ENCODE data around the gene CHRNA10.
"Not testable (repeated sequence)": the region's sequence is repeated elsewhere in the genome, so short reads cannot be mapped to it uniquely, and the experiment has no call there.

Gene CHRNA10

DNA sequence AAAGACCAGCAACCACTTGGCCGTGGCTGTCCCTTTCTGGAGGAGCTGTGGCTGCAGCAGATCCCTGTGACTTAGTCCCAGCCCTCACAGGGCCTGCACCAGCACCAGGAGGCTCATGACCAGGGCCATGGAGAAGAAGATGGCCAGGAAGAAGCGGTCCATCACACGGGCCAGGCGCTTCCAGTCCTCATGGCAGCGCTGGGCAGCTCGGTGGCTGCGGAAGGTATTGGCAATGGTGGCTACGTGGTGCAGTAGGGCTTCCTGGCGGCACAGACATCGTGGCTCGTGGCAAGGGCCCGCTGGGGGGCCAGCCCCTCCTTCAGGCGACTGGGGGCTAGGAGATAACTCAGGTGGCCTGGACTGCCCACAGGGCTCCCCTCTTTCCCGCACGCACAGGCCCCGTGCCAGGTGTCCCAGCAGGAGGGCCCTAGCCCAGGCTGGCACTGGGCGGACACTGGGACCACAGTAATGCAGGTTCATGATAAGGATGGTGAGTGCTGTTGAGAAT, 5.1 kb downstream of the CHRNA10 start:
- in situ Hi-C loops (cut with HindIII; ENCODE audit: low sequenced_read_pairs): no loop called here

DNA sequence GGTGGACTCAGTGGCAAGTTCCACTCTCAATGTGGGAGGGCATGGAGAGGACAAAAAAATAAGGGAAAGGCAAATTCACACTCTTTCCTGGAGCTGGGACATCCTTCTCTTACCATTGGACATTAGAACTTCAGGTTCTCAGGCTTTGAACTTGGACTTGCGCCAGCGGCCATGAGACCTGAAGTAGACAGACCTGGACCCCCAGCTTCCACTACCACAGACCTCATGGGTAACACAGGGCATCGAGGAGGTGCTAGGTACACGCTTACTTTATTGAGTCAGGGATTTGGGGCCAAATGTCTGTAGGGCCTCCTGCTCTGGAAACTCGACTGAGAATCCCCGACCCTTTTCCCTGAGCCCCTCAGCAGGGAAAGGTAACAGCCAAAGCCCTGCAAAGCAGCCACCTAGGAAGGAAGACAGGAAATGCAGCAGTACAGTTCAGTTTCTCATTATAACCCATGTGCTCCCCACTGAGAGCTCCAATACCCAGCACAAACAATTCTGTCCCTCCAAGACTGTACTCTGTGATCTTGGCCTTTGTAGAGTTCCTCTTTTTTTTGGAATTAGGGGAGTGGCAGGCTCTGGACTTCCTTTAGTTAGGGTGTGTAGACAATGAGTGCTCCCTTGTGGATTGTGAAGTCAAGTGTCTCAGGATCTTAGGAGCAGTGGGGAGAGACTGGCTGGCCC, 5.7 kb downstream of the CHRNA10 start:
- in situ Hi-C loops (cut with HindIII; ENCODE audit: low sequenced_read_pairs): no loop called here

DNA sequence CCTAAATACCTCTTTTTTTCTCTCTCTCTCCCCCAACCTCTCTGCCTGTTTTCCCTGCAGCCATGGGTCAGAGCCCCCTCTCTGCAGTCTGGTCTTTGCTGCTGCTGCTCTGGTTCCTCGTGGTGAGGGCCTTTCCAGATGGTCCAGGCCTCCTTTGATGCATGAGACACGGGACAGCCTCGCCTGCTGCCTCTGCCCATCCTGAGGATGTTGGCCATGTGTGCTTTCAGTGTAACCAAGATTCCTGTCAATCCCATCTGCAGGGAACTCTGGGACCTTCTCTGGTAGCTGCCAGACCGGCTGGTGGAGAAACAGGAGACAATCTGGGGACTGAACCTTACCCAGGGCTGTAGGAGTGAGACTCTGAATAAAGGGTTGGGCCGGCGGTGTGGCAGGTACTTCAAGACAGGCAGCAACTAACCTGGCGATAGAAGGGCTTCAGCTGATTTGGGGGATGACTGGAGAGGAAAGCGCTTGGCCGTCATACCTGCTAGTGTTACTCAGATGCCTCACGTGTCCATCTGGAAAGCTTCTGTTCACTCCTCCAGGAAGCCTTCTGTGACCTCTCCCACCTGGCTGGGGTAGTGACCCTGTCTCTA, 7.1 kb downstream of the CHRNA10 start:
- in situ Hi-C loops (cut with HindIII; ENCODE audit: low sequenced_read_pairs): no loop called here

DNA sequence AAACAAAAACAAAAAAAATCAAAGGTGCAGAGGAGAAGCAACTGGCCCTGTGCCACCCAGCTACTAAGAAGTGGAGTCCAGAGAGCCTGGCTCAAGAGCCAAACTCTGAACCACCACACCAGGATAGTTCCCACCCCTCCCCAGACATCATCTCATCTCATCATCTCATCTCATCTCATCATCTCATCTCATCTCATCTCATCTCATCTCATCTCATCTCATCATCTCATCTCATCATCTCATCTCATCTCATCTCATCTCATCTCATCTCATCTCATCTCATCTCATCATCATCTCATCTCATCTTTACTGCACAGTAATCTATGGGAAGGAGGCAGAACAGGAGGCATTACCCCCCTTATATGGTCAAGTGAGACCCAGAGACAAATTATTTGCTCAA, 8.3 kb downstream of the CHRNA10 start:
- in situ Hi-C loops (cut with HindIII; ENCODE audit: low sequenced_read_pairs): no loop called here

DNA sequence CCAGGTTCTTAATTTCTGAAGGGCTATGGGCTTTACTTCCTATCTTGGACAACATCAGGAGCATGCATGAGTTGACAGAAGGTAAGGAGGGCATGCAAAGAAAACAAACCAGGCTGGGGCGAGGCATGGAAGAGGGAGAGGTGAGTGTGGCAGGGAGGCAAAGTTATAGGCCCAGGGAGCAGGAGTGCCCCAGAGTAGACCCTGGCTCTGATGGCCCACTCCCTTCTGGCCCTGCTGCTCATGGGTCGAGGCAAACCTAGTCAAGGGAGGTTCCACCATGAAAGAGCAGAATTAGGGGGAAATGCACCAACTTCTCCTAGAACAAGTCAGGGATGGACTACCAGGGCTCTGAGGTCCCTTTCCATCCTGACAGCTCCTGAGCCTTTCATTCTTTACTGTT, 10.2 kb downstream of the CHRNA10 start:
- in situ Hi-C loops (cut with HindIII; ENCODE audit: low sequenced_read_pairs): no loop called here

DNA sequence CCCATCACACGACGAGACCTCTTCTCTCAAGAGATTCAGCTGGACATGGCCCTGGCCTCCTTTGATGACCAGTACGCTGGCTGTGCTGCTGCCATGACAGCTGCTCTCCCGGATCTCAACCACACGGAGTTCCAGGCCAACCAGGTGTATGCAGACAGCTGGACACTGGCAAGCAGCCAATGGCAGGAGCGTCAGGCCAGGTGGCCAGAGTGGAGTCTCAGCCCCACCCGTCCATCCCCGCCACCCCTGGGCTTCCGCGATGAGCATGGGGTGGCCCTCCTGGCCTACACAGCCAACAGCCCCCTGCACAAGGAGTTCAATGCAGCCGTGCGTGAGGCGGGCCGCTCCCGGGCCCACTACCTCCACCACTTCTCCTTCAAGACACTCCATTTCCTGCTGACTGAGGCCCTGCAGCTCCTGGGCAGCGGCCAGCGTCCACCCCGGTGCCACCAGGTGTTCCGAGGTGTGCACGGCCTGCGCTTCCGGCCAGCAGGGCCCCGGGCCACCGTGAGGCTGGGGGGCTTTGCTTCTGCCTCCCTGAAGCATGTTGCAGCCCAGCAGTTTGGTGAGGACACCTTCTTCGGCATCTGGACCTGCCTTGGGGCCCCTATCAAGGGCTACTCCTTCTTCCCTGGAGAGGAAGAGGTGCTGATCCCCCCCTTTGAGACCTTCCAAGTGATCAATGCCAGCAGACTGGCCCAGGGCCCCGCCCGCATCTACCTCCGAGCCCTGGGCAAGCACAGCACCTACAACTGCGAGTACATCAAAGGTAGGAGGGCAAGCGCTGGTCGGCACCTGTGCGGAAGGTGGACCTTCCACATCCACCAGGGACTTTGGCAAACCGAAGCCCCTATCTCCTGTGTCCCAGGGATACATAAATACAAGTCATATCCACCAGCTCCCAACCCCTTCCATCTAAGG, 11.3 kb downstream of the CHRNA10 start:
- in situ Hi-C loops (cut with HindIII; ENCODE audit: low sequenced_read_pairs): no loop called here

DNA sequence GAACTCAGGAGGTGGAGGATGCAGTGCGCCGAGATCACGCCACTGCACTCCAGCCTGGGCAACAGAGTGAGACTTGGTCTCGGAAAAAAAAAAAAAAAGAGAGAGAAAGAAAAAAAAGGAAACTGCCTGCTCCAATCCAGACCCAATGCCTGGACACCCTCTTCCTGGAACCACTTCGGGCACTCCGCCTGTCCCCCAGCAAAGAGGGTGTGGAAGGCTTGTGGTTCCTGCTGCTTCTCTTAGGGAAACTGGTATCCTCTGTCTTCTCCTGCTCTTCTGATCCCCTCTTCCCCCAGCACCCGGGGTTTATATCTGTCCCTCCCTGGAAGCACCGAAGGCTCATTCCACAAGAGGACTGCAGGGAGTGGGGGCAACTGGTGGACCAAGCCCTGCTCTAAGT, 12.9 kb downstream of the CHRNA10 start:
- in situ Hi-C loops (cut with HindIII; ENCODE audit: low sequenced_read_pairs): no loop called here

DNA sequence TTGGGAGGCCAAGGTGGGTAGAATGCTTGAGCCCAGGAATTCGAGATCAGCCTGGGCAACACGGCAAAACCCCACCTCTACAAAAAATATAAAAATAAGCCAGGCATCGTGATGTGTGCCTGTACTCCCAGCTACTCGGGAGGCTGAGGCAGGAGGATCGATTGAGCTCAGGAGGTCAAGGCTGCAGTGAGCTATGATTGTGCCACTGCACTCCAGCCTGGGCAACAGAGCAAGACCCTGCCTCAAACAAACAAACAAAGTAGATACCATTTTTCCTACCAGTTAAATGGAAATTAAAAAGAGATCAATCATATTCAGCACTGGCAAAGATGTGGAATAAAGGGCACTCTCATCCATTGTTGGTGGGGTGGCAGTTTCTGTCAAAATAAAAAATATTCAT, 13.9 kb downstream of the CHRNA10 start:
- in situ Hi-C loops (cut with HindIII; ENCODE audit: low sequenced_read_pairs): not testable (repeated sequence)

DNA sequence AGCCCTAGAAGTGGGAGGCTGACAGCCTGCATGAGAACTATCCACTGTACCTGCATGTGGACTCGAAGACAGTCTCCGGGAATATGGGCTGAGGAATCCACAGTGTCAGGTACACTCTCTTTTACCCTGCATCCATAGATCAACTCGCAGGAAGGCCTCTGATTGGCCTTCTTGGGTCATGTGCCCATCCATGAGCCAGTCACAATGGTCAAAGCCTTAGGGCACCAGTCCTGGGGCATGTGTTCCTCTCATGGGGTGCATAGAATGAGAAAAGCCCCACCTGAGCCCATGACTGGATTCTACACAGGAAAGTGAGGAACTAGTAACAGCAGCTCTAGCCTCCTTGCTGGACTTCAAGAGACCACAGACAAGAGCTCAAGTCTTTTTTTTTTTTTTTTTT, 15.6 kb downstream of the CHRNA10 start:
- in situ Hi-C loops (cut with HindIII; ENCODE audit: low sequenced_read_pairs): no loop called here

DNA sequence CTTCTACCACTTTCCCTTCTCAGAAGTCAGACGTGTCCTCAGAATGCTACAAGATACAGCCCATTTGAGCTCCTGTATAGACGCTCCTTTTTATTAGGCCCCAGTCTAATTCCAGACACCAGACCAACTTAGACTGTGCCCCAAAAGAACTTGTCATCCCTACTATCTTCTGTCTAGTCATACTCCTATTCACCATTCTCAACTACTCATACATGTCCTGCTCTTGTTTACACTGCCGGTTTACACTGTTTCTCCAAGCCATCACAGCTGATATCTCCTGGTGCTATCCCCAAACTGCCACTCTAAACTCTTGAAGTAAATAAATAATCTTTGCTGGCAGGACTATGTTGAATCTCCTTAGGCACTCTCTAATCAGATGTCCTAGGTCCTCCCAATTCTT, 18.7 kb downstream of the CHRNA10 start:
- in situ Hi-C loops (cut with HindIII; ENCODE audit: low sequenced_read_pairs): not testable (repeated sequence)

DNA sequence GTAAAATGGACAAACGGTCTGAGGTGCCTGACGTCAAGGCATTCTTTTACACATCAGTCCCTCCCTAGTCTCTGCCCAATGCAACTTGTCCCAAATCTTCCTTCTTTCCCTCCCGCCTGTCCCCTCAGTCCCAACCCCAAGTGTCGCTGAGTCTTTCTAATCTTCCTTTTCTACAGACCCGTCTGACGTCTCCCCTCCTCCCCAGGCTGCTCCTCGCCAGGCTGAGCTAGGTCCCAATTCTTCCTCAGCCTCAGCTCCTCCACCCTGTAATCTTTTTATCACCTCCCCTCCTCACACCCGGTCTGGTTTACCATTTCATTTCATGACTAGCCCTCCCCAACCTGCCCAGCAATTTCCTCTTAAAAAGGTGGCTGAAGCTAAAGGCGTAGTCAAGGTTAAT, 21.8 kb downstream of the CHRNA10 start:
- in situ Hi-C loops (cut with HindIII; ENCODE audit: low sequenced_read_pairs): not testable (repeated sequence)

DNA sequence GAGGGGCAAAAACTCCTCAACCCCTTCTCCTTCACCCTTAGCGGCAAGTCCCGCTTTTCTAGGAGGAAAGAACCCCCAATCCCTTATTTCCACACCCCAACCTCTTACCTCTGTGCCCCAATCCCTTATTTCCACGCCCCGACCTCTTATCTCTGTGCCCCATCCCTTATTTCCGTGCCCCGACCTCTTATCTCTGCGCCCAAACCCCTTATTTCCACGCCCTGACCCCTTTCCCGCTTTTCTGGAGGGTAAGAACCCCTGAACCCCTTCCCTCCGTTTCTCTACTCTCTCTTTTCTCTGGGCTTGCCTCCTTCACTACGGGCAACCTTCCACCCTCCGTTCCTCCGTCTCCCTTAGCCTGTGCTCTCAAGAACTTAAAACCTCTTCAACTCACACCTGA, 22.3 kb downstream of the CHRNA10 start:
- in situ Hi-C loops (cut with HindIII; ENCODE audit: low sequenced_read_pairs): not testable (repeated sequence)

DNA sequence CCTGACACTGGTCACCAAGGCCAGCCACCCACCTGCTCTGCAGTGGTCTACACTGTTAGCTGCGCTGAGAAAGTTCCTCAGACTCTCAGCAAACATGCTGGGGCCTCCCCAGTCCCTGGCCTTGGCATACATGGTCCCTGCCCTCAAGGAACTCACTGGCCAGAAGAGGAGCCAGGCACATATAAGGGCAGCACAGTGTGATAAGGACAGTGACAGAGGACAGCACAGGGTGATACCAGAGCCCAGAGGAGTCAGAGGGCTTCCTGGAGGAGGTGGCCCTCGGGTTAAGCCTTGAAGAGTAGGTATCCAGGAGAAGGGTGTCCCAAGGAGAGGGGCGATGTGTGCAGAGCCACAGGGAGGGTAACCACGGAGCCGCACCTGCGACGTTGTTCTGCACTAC, 25.6 kb downstream of the CHRNA10 start:
- in situ Hi-C loops (cut with HindIII; ENCODE audit: low sequenced_read_pairs): no loop called here

DNA sequence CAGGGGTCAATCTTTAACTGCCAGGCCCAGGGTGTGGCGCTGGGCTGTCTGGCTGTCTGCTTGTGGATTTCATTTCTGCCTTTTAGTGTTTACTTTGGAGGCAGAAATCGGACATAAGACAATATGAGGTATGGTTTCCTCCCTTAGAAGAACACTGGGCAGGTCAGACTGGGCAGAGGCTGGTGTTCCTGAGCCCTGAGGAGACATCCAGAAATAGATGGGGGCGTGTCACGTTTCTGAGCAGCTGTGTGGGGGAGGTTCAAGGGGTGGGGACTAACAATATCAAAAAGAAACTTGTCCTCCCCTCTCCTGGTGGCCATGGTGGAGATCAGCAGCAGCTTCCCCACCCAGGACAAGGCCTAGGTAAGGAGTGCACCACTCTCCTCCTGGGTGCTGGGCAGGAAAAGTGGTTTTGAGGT, 26.4 kb downstream of the CHRNA10 start, which contains the start of gene ART1:
Gene ART1, plus strand, starts transcription at position 312 of the 419 bp plus-strand sequence. CDS start 14,086 bp downstream, outside the sequence.
- in situ Hi-C loops (cut with HindIII; ENCODE audit: low sequenced_read_pairs): no loop called here

DNA sequence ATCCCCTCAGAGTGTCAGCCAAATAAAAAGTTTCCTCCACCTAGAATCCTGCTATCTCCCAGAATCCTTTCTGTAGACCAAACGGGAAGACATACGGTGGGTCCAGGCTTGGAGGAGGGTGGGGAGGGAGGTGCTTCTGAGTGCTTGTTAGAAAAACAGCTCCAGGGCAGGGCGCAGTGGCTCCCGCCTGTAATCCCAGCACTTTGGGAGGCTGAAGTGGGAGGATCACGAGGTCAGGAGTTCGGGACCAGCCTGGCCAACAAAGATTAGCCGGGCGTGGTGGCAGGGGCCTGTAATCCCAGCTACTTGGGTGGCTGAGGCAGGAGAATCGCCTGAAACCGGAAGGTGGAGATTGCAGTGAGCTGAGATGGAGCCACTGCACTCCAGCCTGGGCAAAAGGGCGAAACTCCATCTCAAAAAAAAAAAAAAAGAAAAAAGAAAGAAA, 28.1 kb downstream of the CHRNA10 start:
- in situ Hi-C loops (cut with HindIII; ENCODE audit: low sequenced_read_pairs): not testable (repeated sequence)

DNA sequence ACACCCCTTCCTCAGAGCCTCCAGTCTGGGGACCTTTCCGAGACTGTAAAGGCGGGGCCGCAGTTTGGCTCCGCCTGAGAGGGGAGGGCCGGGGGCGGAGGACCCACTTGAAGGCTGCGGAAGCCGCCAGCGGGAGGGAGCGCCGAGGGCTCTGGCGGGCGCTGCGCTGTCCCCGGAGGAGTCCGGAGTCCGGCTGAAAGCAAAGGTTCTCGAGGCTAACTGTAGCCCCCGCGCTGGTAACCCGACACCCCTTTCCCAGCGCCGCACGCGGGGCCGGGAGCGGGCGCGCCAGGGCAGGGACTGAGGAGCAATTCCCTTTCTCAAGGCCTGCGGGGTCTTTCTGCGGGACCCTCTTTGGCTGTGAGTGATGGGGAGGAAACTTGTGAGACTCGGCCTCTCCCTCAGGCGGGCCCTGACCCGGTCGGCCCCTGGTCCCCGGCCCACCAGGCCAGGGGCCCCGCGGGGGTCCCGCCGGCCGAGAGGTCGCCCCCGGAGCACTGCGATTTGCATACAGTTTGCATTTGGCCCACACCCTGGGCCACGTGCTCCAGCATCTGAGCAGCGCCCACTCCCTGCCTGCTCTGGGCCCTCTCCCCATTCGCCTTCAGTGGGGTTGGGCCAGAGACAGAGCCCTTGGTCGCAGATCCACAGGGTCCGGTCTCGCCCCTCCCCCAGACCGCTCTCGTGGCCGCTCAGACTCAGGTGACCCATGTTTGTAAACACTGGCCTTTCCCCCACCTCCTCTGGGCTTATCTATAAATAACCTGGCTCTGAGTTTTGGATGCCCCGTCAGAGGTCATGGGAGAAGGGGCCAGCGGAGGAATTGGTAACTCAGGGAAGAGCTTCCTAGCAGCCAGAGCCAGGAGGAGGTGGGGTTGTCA, 28.9 kb downstream of the CHRNA10 start:
- in situ Hi-C loops (cut with HindIII; ENCODE audit: low sequenced_read_pairs): no loop called here

DNA sequence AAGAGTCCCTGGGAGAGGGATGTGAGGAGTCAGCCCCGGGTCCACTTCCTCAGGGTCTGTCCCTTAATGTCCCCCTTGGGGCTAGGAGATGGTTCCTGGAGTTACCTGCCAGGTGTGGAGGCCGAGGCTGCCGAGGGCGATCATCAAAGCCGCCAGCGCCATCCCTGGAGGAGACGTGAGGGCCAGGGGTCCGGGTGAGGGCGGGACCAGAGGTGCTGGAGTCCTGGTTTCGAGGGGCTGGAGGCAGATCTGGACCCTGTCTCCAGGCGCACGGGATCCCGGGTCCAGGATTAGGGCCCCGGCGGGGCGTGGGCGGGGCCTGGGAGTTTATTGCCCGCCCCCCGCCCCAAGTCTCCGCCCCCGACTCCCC, 29.5 kb downstream of the CHRNA10 start, which contains the start of gene ART5:
Gene ART5, minus strand, starts transcription at position 292 of the 370 bp plus-strand sequence. Its CDS starts 130 bp downstream, at position 162.
- in situ Hi-C loops (cut with HindIII; ENCODE audit: low sequenced_read_pairs): no loop called here

DNA sequence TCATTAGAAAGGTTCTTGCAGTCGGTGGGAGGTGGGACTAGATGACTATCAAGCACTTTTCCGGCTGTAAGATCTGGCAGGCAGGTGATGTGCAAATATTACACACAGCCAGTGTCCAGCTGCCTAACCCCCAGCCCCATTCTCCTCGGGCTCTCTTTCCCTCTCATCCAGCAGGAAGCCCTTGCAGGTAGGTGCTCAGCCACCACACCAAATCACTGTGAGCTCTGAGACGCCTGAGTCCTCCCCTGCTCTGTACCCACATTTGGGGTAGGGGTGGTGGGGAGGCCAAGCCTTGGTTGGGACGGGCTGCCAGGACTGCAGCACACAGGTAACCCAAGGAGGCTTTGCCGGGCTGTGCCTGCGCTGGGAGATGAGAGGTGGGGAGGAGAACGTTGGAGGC, 30.0 kb downstream of the CHRNA10 start:
- in situ Hi-C loops (cut with HindIII; ENCODE audit: low sequenced_read_pairs): no loop called here

DNA sequence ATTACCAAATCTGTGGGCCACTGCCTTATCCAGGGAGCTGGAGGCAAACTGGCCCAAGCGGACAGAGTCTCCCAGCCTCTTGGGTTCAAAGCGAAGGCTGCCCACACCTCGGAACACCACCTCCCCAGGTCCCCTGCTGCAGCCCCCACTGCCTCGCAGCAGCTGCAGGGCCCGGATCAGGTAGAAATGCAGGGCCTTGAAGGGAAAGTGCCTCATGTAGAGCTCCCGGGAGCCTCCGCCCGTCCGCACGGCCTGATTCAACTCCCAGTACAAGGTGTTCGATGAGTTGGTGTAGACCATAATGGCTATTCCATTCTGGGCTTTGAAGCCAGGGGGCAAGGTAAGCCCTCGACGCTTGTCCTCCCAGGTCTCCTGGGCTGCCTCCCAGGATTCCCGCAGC, 31.3 kb downstream of the CHRNA10 start:
- in situ Hi-C loops (cut with HindIII; ENCODE audit: low sequenced_read_pairs): no loop called here

DNA sequence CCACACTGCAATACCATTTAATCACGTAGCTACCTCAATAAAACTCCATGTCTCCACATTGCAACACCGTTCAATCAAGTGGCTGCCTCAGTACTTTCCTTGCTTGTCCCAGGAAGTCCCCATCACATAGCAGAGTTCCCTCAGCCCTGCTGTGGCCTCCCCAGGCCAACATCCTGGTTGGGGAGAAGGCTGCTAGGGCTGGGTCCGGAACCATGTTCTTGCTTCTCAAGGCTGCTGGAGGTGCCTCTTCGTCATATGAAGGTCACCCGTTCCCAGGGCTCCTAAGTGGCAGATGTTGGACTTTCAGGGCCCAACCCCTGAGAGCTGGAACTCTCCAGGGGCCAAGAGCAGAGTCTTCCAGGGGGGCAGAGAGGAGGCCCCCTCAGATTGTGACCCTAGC, 32.7 kb downstream of the CHRNA10 start:
- in situ Hi-C loops (cut with HindIII; ENCODE audit: low sequenced_read_pairs): no loop called here
